ENCODE data around the gene DNMT3A. TPM values are rescaled to one million over a fixed set of nuclear protein-coding genes. Genes with fewer than 3 reads are reported as not detected.

DNMT3A gene
- total and polyA plus RNA-seq, 2 experiments from 2014 or later: 2.5 to 18.4 TPM

DNA sequence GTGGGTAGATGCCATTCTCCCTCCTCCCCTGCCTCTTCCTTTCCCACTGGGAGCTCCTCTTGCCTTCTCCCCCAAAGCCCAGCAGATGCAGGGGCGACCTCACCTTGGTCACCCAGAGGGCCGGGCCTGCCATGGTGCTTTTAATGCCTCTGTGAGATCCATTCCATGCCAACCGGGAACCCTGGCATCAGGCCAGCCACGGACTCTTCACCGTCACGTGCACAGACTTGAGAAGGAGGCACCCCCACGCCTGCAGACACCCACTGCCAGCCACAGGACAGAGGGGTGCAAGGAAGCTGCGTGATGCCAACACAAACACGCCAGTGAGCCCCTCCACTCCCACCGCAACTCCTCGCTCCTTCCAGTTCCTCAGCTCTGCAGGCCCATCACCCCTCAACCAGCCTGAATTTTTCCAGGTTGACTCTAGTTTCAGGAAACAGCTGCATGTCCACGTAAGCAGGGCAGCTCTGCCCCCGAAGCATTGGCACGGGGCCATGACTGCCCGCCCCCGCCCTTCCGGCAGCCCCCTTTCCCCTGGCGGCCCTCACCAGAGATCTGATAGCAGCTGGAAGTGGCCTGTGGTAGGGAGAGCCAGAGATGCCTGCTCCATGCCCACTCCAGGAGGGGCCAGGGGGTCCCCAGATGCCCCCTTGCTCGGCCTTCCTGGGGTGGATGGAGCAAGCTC lies 50.8 kb downstream of the DNMT3A start:
- in situ Hi-C loops (cut with MboI): no loop called here
- no peak overlapping the region for H3K27ac ChIP-seq
- 91 to 92% methylated on average over 18 to 19 of the region's 19 CpGs for WGBS, 2 experiments (ENCODE audit: low coverage in 1 of 2, low lambda C conversion rate in 2 of 2, missing lambda C conversion rate in 2 of 2)

DNA sequence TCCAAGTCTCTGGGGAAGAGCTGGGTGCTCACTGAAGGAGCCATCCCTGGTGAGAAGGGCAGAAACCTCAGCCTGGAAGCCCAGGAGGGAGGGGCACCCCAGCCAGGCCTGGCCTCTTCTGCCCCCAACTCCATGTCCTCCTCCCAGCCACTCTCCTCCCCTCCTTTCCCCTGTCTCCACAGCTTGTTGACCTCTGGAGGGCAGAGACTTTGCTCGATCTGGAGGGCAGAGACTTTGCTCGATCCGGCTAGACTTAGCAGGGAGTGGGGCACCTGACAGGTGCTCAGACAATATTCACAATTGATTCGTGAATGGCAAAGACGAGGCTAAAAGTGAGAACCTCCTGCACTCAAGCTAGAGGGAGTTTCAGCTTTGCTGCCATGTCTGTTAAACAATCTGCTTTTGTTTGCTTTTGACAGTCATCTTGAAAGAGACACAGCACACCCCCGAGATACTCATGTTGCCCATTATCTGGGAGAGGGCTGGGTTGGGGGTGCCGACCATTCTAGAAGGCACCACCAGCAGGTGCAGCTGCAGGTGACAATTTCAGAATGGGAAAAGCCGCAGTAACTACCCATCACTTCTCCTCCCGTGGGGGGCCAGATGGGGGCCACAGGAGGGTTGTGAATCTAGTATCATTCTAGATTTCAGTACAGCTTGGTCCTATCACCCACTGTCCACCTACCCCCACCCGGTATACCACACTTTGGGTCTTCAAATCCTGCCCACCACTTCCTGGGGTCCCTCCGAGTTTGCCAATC lies 54.8 kb downstream of the DNMT3A start:
- no peak overlapping the region for H3K9ac ChIP-seq
- no peaks in the 10 kb centered on the region for H3K79me2 ChIP-seq (ENCODE audit: insufficient read depth)
- WGBS, 2 experiments (ENCODE audit: low coverage in 1 of 2, low lambda C conversion rate in 2 of 2, missing lambda C conversion rate in 2 of 2): 90 to 93% methylated on average over 11 of the region's 11 CpGs
- H4K20me1 ChIP-seq (ENCODE audit: insufficient read depth): no peaks in the 10 kb centered on the region
- no peaks in the 10 kb centered on the region for H3K9me2 ChIP-seq (ENCODE audit: insufficient read depth)
- no peak overlapping the region for H3K4me3 ChIP-seq
- DNase-seq: no peak
- no peaks in the 10 kb centered on the region for H3K9me3 ChIP-seq (ENCODE audit: low read depth)
- H3F3A ChIP-seq (ENCODE audit: insufficient read depth): no peaks in the 10 kb centered on the region
- no peaks in the 10 kb centered on the region for H3K27me3 ChIP-seq (replicated peaks; ENCODE audit: insufficient read depth)
- H3K36me3 ChIP-seq (ENCODE audit: low read depth): no peaks in the 10 kb centered on the region
- H3K4me2 ChIP-seq (ENCODE audit: unreplicated experiment): no peak overlapping the region
- in situ Hi-C loops (cut with MboI): no loop called here
- no peak overlapping the region for H2AFZ ChIP-seq
- H3K4me1 ChIP-seq (ENCODE audit: insufficient read depth): no peaks in the 10 kb centered on the region
- TF ChIP-seq EZH2phosphoT487 (IDR thresholded peaks at IDR 0.05; ENCODE audit: insufficient read depth, low read depth) (no peak), EZH2 (IDR thresholded peaks at IDR 0.05; ENCODE audit: insufficient read depth, poor library complexity, severe bottlenecking) (no peak)
- no peak overlapping the region for H3K27ac ChIP-seq

More for the DNA sequence above, 50.8 kb downstream of the DNMT3A start:
- no peak overlapping the region for H2AFZ ChIP-seq
- H3K4me2 ChIP-seq (ENCODE audit: unreplicated experiment): no peak overlapping the region
- H3K9me3 ChIP-seq (ENCODE audit: low read depth): no peaks in the 10 kb centered on the region
- no peaks in the 10 kb centered on the region for H4K20me1 ChIP-seq (ENCODE audit: insufficient read depth)
- no peaks in the 10 kb centered on the region for H3K36me3 ChIP-seq (ENCODE audit: low read depth)
- H3K4me3 ChIP-seq: no peak overlapping the region
- H3K27me3 ChIP-seq (replicated peaks; ENCODE audit: insufficient read depth): no peaks in the 10 kb centered on the region
- no peaks in the 10 kb centered on the region for H3K79me2 ChIP-seq (ENCODE audit: insufficient read depth)
- H3K4me1 ChIP-seq (ENCODE audit: insufficient read depth): 0 out of 2 replicates have a peak, but pooled peaks cover 5% of the 10 kb centered on the region
- TF ChIP-seq EZH2phosphoT487 (IDR thresholded peaks at IDR 0.05; ENCODE audit: insufficient read depth, low read depth): no peak
- no peak for TF ChIP-seq EZH2 (IDR thresholded peaks at IDR 0.05; ENCODE audit: insufficient read depth, poor library complexity, severe bottlenecking)
- H3F3A ChIP-seq (ENCODE audit: insufficient read depth): no peaks in the 10 kb centered on the region
- H3K9ac ChIP-seq: no peak overlapping the region
- no peak for DNase-seq
- no peaks in the 10 kb centered on the region for H3K9me2 ChIP-seq (ENCODE audit: insufficient read depth)

DNA sequence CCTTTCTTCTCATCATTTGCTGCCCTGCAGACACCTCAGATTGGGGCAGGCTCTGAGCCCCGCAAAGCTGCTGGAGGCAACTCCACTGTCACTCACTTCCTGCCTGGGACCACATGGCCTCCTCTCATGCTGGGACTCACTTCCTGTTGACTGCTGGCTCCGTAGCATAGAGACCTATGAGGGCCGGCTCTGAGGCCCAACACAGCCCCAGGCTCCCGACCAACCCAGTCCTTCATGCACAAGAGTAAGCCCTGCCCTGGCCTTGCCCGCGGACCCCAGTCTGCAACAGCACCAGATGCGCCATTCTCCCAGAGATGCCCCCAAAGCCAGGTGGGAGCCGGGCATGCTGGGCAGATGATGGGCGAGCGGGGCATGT lies 55.7 kb downstream of the DNMT3A start:
- no peak overlapping the region for H3K27ac ChIP-seq
- H3K9ac ChIP-seq: no peak overlapping the region
- H2AFZ ChIP-seq: no peak overlapping the region
- DNase-seq: no peak
- H3K36me3 ChIP-seq (ENCODE audit: low read depth): no peaks in the 10 kb centered on the region
- no peak overlapping the region for H3K4me3 ChIP-seq
- no peaks in the 10 kb centered on the region for H3K9me2 ChIP-seq (ENCODE audit: insufficient read depth)
- H3K9me3 ChIP-seq (ENCODE audit: low read depth): no peaks in the 10 kb centered on the region
- WGBS, 2 experiments (ENCODE audit: low coverage in 1 of 2, low lambda C conversion rate in 2 of 2, missing lambda C conversion rate in 2 of 2): 85 to 88% methylated on average over 10 of the region's 10 CpGs
- H3K79me2 ChIP-seq (ENCODE audit: insufficient read depth): no peaks in the 10 kb centered on the region
- no peaks in the 10 kb centered on the region for H3K4me1 ChIP-seq (ENCODE audit: insufficient read depth)
- no peaks in the 10 kb centered on the region for H3K27me3 ChIP-seq (replicated peaks; ENCODE audit: insufficient read depth)
- TF ChIP-seq EZH2phosphoT487 (IDR thresholded peaks at IDR 0.05; ENCODE audit: insufficient read depth, low read depth): no peak
- no peak for TF ChIP-seq EZH2 (IDR thresholded peaks at IDR 0.05; ENCODE audit: insufficient read depth, poor library complexity, severe bottlenecking)
- no peaks in the 10 kb centered on the region for H4K20me1 ChIP-seq (ENCODE audit: insufficient read depth)
- in situ Hi-C loops (cut with MboI): no loop called here
- no peaks in the 10 kb centered on the region for H3F3A ChIP-seq (ENCODE audit: insufficient read depth)
- no peak overlapping the region for H3K4me2 ChIP-seq (ENCODE audit: unreplicated experiment)

DNA sequence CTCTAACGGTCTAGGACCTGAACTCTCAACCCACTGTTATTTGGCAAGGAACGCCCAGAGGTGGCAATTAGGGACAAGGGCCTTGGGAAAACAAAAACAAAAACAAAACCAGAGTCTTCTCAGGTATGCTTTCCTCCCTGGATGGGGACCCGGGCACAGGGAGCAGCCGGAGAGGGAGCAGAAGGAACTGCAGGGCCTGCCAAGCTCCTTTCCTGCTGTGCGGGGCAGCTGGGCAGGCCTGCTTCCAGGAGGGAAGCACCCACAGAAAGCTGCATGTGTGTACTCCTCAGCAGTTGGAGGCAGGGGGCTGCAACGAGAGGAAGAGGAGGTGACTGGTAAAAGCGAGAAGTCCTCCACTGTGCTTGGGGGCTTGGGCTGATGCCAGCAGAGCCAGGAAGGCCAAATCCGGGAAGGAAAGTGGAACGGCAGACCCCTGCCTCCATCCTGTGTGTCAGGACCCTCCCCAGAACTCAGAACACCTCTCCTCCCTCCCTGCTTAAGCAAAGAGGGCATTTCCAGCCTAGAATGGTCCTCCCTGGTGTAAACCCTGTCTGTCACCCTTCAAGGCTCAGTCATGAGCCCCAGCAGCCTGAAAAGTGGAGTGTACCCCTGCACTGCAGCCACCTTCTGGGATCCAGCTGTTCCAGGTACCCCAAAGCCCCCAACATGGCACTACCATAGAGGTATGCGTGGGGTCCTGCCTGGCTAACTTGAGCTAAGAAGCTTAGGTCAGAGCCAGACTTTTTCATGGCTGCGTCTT lies 56.3 kb downstream of the DNMT3A start:
- Histone ChIP-seq H2AFZ (no peak overlapping the region), H3K4me2 (ENCODE audit: unreplicated experiment) (no peak overlapping the region), H3K36me3 (ENCODE audit: low read depth) (no peaks in the 10 kb centered on the region), H3K27ac (no peak overlapping the region), H3K9me2 (ENCODE audit: insufficient read depth) (no peaks in the 10 kb centered on the region), H4K20me1 (ENCODE audit: insufficient read depth) (no peaks in the 10 kb centered on the region), H3F3A (ENCODE audit: insufficient read depth) (no peaks in the 10 kb centered on the region), H3K4me3 (no peak overlapping the region), H3K9me3 (ENCODE audit: low read depth) (no peaks in the 10 kb centered on the region), H3K79me2 (ENCODE audit: insufficient read depth) (no peaks in the 10 kb centered on the region), H3K9ac (no peak overlapping the region), H3K27me3 (replicated peaks; ENCODE audit: insufficient read depth) (no peaks in the 10 kb centered on the region), H3K4me1 (ENCODE audit: insufficient read depth) (no peaks in the 10 kb centered on the region)
- in situ Hi-C loops (cut with MboI): no loop called here
- 88 to 91% methylated on average over 11 of the region's 11 CpGs for WGBS, 2 experiments (ENCODE audit: low coverage in 1 of 2, low lambda C conversion rate in 2 of 2, missing lambda C conversion rate in 2 of 2)
- TF ChIP-seq EZH2 (IDR thresholded peaks at IDR 0.05; ENCODE audit: insufficient read depth, poor library complexity, severe bottlenecking) (no peak), EZH2phosphoT487 (IDR thresholded peaks at IDR 0.05; ENCODE audit: insufficient read depth, low read depth) (no peak)
- no peak for DNase-seq
